HG03039 (cell line): Measurements from ENCODE around the gene PPP1CC.
"Not testable (repeated sequence)": the region's sequence is repeated elsewhere in the genome, so short reads cannot be mapped to it uniquely, and the experiment has no call there.

ENCODE experiments used
- ATAC-seq: cut with Tn5 transposase; IDR thresholded peaks from one replicate; pipeline ENCODE4 v1.9.1; 2021; ENCODE audit warnings: mild to moderate bottlenecking, moderate library complexity; ENCODE audit not compliant: unreplicated experiment

PPP1CC gene

GRCh38 chr12:110726708-110727369 lies 15.9 kb downstream of the PPP1CC start:
- no peak for ATAC-seq

GRCh38 chr12:110726028-110726427 lies 16.7 kb downstream of the PPP1CC start:
- no peak for ATAC-seq

- no peak for ATAC-seq
These were observed 17.4 kb downstream of the PPP1CC start for GRCh38 chr12:110725267-110725666.

GRCh38 chr12:110722892-110723291 lies 19.8 kb downstream of the PPP1CC start:
- ATAC-seq, result not testable (repeated sequence)

- ATAC-seq, result no peak
These were observed 21.1 kb downstream of the PPP1CC start for GRCh38 chr12:110721570-110721969.

GRCh38 chr12:110720516-110720915 lies 22.2 kb downstream of the PPP1CC start:
- ATAC-seq, result no peak

GRCh38 chr12:110718222-110718908 lies 24.3 kb downstream of the PPP1CC start:
- ATAC-seq, result no peak

GRCh38 chr12:110717037-110717436 lies 25.7 kb downstream of the PPP1CC start:
- no peak for ATAC-seq

GRCh38 chr12:110708917-110709316 lies 33.8 kb downstream of the PPP1CC start:
- ATAC-seq, result no peak

GRCh38 chr12:110705309-110705708 lies 37.4 kb downstream of the PPP1CC start:
- no peak for ATAC-seq

GRCh38 chr12:110704750-110705149 lies 37.9 kb downstream of the PPP1CC start:
- no peak for ATAC-seq

GRCh38 chr12:110704231-110704630 lies 38.5 kb downstream of the PPP1CC start:
- no peak for ATAC-seq

- no peak for ATAC-seq
These were observed 40.6 kb downstream of the PPP1CC start for GRCh38 chr12:110702081-110702480.

GRCh38 chr12:110699591-110700445 lies 42.9 kb downstream of the PPP1CC start:
- no peak for ATAC-seq

GRCh38 chr12:110698171-110698902 lies 44.4 kb downstream of the PPP1CC start:
- no peak for ATAC-seq

GRCh38 chr12:110697236-110697635 lies 45.5 kb downstream of the PPP1CC start:
- no peak for ATAC-seq

- no peak for ATAC-seq
These were observed 46.4 kb downstream of the PPP1CC start for GRCh38 chr12:110696283-110696682.

- no peak for ATAC-seq
These were observed 48.3 kb downstream of the PPP1CC start for GRCh38 chr12:110694330-110694901.

- ATAC-seq, result no peak
These were observed 49.0 kb downstream of the PPP1CC start for GRCh38 chr12:110693731-110694130.

GRCh38 chr12:110690127-110690430 lies 52.6 kb downstream of the PPP1CC start:
- no peak for ATAC-seq
